Measurements from ENCODE around the gene ANO1. TPM values are rescaled to one million over a fixed set of nuclear protein-coding genes. Genes with fewer than 3 reads are reported as not detected.
A peak's percentile ranks its signal among the peaks of the same experiment; 100 is the strongest.

ANO1 gene
- total RNA-seq, 1 donor from 2014 or later = not detected

- peaks cover 17% of the 10 kb centered on the region for H3K4me1 Mint-ChIP-seq (ENCODE audit: unreplicated experiment)
- no peaks in the 10 kb centered on the region for H3K36me3 Mint-ChIP-seq (ENCODE audit: unreplicated experiment)
- H3K4me3 Mint-ChIP-seq (ENCODE audit: unreplicated experiment) = no peak overlapping the region
- no peak for TF ChIP-seq CTCF (IDR thresholded peaks at IDR 0.05)
- peaks cover 8% of the 10 kb centered on the region for H3K27me3 Mint-ChIP-seq (ENCODE audit: unreplicated experiment)
- H3K9me3 Mint-ChIP-seq (ENCODE audit: unreplicated experiment) = no peaks in the 10 kb centered on the region
- H3K27ac Mint-ChIP-seq (ENCODE audit: unreplicated experiment) = no peak overlapping the region
- no peak for DNase-seq (ENCODE audit: extremely low spot score, unreplicated experiment)
Observed at GRCh38 chr11:70126494-70126893, 48.4 kb downstream of the ANO1 start.

- no peak for TF ChIP-seq CTCF (IDR thresholded peaks at IDR 0.05)
- Mint-ChIP-seq H3K27ac (ENCODE audit: unreplicated experiment) (peak overlapping the region; percentile 50), H3K27me3 (ENCODE audit: unreplicated experiment) (peaks cover under 1% of the 10 kb centered on the region), H3K9me3 (ENCODE audit: unreplicated experiment) (no peaks in the 10 kb centered on the region), H3K36me3 (ENCODE audit: unreplicated experiment) (no peaks in the 10 kb centered on the region), H3K4me3 (ENCODE audit: unreplicated experiment) (no peak overlapping the region), H3K4me1 (ENCODE audit: unreplicated experiment) (peaks cover 17% of the 10 kb centered on the region)
- DNase-seq (ENCODE audit: extremely low spot score, unreplicated experiment) = no peak
Observed at GRCh38 chr11:70127653-70128434, 49.7 kb downstream of the ANO1 start.

GRCh38 chr11:70128435-70128906, 50.4 kb downstream of the ANO1 start:
- DNase-seq (ENCODE audit: extremely low spot score, unreplicated experiment) = no peak
- peak overlapping the region; percentile 50 for H3K27ac Mint-ChIP-seq (ENCODE audit: unreplicated experiment)
- H3K27me3 Mint-ChIP-seq (ENCODE audit: unreplicated experiment) = no peaks in the 10 kb centered on the region
- H3K4me3 Mint-ChIP-seq (ENCODE audit: unreplicated experiment) = no peak overlapping the region
- peak; percentile 48 for TF ChIP-seq CTCF (IDR thresholded peaks at IDR 0.05)
- H3K9me3 Mint-ChIP-seq (ENCODE audit: unreplicated experiment) = no peaks in the 10 kb centered on the region
- H3K4me1 Mint-ChIP-seq (ENCODE audit: unreplicated experiment) = peaks cover 17% of the 10 kb centered on the region
- H3K36me3 Mint-ChIP-seq (ENCODE audit: unreplicated experiment) = no peaks in the 10 kb centered on the region

GRCh38 chr11:70129051-70129592, 51.0 kb downstream of the ANO1 start:
- Mint-ChIP-seq H3K27ac (ENCODE audit: unreplicated experiment) (no peak overlapping the region), H3K36me3 (ENCODE audit: unreplicated experiment) (no peaks in the 10 kb centered on the region), H3K9me3 (ENCODE audit: unreplicated experiment) (no peaks in the 10 kb centered on the region), H3K4me3 (ENCODE audit: unreplicated experiment) (no peak overlapping the region), H3K4me1 (ENCODE audit: unreplicated experiment) (peaks cover 17% of the 10 kb centered on the region), H3K27me3 (ENCODE audit: unreplicated experiment) (no peaks in the 10 kb centered on the region)
- DNase-seq (ENCODE audit: extremely low spot score, unreplicated experiment) = no peak
- no peak for TF ChIP-seq CTCF (IDR thresholded peaks at IDR 0.05)

- DNase-seq (ENCODE audit: extremely low spot score, unreplicated experiment) = no peak
- Mint-ChIP-seq H3K36me3 (ENCODE audit: unreplicated experiment) (no peaks in the 10 kb centered on the region), H3K9me3 (ENCODE audit: unreplicated experiment) (no peaks in the 10 kb centered on the region), H3K27ac (ENCODE audit: unreplicated experiment) (no peak overlapping the region), H3K4me1 (ENCODE audit: unreplicated experiment) (peaks cover 21% of the 10 kb centered on the region), H3K4me3 (ENCODE audit: unreplicated experiment) (no peak overlapping the region), H3K27me3 (ENCODE audit: unreplicated experiment) (peaks cover 3% of the 10 kb centered on the region)
- TF ChIP-seq CTCF (IDR thresholded peaks at IDR 0.05) = no peak
Observed at GRCh38 chr11:70130636-70131035, 52.5 kb downstream of the ANO1 start.

Measured in osteocyte (in vitro differentiated cells).